ENCODE results near the gene STAC. TPM values are rescaled to one million over a fixed set of nuclear protein-coding genes. Genes with fewer than 3 reads are reported as not detected.

The STAC gene
- total and polyA plus RNA-seq, 10 of the 15 experiments (the other 5 are each of a cell fraction or from before 2014, with no cell fraction given): 0.07 TPM; not detected in 9

DNA sequence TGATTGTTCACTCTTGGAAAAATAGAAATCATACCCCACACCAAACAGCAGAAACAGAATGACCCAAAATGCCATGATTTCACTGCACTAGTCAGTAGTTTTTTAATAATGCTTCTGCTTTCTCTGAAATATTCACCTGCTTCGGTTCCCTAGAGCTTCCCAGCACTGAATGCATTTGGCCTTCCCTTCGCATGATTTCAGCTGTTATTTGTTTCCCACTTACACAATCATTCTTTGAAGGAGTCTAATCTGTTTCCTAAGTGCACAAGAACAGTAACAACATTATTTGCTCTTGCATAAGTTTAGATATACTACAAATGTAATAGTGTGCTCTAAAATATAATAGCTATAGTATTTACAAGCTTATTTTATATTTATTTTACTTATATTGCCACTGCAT, 178.7 kb downstream of the STAC start:
- no peaks in the 10 kb centered on the region for H4K20me1 ChIP-seq (ENCODE audit: control insufficient read depth, insufficient read depth)
- no peak overlapping the region for H2AFZ ChIP-seq (ENCODE audit: control insufficient read depth, low read depth, low read length)

More for the DNA sequence above, 178.7 kb downstream of the STAC start:
- no peak for ATAC-seq
- CTCF ChIA-PET: interaction anchor here (1.5 kb wide), 1 partner anchor 18 kb away, joined by 4 read pairs; no protein-coding TSS in a partner anchor
- H3K9ac ChIP-seq (ENCODE audit: control insufficient read depth, insufficient read depth, low read length): no peak overlapping the region
- no peak overlapping the region for H3K4me2 ChIP-seq (ENCODE audit: control insufficient read depth, insufficient read depth)
- no peak for DNase-seq (ENCODE audit: low read depth, low spot score)
- intact Hi-C loops (cut with micrococcal nuclease; ENCODE audit: unreplicated experiment) (no loop called here), in situ Hi-C loops (cut with MboI) (no loop called here)
- no peaks in the 10 kb centered on the region for H3K36me3 ChIP-seq (ENCODE audit: control insufficient read depth in 2 of 2, insufficient read depth in 2 of 2, low read length in 1 of 2)
- no TSS peak for BruUV-seq (replicated peaks)
- 33% methylated on average over 2 of the region's 2 CpGs for WGBS (ENCODE audit: insufficient coverage, insufficient replicate concordance, low lambda C conversion rate, missing lambda C conversion rate)
- no peaks in the 10 kb centered on the region for H3K9me3 ChIP-seq (replicated peaks; ENCODE audit: control insufficient read depth, insufficient read depth, low read length)
- H3K79me2 ChIP-seq (ENCODE audit: control insufficient read depth, insufficient read depth, low read length): no peaks in the 10 kb centered on the region
- RAD21 ChIA-PET (ENCODE audit: unreplicated experiment): no interaction called here
- FAIRE-seq: no peak
- H3K27me3 ChIP-seq (replicated peaks in 1 of 2; ENCODE audit: control insufficient read depth in 2 of 2, insufficient read depth in 2 of 2, low read length in 1 of 2): no peaks in the 10 kb centered on the region
- SMC1A ChIA-PET (ENCODE audit: uncharacterized antibody, unreplicated experiment): interaction anchor here (0.5 to 0.7 kb wide), 2 partner anchors 20 to 27 kb away, joined by 3 to 4 read pairs; no protein-coding TSS in a partner anchor
- H3K27ac ChIP-seq (ENCODE audit: control insufficient read depth, insufficient read depth): no peak overlapping the region
- no peak overlapping the region for H3K4me3 ChIP-seq
- TF ChIP-seq MYB (IDR thresholded peaks at IDR 0.05; ENCODE audit: borderline replicate concordance, low read depth, low read length) (no peak), ZBTB4 (CRISPR knock-in tag; IDR thresholded peaks at IDR 0.05) (no peak)
- H3K4me1 ChIP-seq (ENCODE audit: control insufficient read depth, insufficient read depth, low read length): peaks cover 6% of the 10 kb centered on the region; the same call in 1 of the 2 replicates
- POLR2A ChIA-PET: no interaction called here
